Stimulated activated CD4-positive, alpha-beta T cell treated with anti-CD3 and anti-CD28 coated beads, Interleukin-2, amount 100 ng/mL, for 24 hours (primary cell): ENCODE results near the gene PPP2R2C.

Source experiments
- DNase-seq, 2 donors: peaks; one replicate each; pipeline ENCODE4 v3.0.0-alpha.2; 2020

The PPP2R2C gene

DNA sequence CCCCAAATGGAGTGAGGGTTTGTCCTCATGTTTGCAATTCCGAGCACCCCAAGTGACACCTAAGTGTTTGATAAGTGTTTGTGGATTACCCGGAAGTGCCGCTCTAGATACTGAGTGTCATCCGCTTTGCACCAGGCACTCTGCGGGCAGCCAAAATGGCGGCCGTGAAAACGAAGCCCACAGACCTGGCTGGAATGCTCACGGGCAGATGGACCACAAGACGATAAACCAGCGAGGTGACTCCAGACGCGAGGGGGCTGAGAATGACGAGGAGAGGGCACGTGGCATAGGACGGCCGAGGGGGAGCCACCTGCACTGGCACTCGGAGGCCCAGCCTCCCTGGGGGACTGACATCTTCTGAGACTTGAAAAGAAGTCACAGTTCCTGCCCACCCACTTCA is 51.0 kb downstream of the PPP2R2C start:
- DNase-seq = no peak

DNA sequence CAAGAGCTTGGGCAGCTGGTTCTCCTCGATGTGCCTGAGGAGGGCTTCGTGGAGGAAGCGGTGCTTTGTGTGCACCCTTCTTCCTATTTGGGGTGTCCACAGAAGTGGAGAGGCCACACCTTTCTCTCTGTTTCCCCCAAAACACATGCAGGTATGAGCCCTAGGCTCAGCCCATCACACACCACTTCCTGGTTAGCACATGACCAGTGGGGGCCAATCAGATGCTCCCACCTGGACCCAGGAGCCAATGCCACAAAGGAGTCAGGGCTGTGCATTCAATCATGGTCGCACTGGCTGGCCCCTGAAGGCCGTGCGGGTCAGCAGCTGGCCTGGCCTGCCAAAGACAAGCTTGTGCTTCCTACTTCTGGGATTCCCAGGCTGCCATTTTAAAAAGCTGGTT is 51.4 kb downstream of the PPP2R2C start:
- DNase-seq = no peak

DNA sequence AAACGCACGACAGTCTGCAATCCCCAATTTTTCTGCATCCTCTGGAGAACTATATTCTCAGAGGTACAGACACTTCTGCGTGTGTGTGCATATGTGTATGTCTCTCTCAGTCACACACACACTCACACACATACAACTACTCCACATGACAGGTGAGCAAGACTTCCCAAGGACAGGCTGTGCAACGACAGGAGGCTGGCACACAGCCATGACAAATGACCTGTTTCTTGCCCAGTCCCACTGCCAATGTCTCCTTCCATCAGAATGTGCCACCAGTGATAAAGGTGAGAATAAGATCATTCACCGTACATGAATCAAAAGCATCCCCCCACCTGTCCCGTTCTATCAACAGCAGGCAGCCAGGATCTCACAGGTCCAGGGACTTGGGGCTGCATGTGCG is 52.4 kb downstream of the PPP2R2C start:
- DNase-seq = no peak

DNA sequence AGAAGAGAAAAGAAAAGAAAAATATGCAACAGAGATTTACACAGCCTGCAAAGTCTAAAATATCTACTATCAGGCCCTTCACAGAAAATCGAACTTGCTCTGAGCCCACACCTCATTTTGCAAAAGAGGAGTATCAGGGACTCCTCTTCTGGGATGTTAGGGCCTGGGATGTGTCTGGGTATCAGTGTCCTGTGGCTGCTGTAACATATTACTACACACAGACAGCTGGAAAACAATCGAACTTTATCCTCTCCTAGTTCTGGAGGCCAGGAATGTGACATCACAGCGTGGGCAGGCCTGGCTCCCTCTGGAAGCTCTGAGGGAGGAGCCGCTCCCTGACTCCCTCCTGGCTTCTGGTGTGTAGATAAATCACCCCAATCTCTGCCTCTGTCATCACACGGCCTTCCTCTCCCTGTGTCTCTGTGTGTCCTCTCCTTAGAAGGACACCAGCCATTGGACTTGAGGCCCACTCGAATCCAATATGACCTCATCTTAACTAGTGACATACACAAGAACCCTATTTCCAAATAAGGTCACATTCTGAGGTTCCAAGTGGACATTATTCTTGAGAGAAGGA is 52.9 kb downstream of the PPP2R2C start:
- DNase-seq = no peak

DNA sequence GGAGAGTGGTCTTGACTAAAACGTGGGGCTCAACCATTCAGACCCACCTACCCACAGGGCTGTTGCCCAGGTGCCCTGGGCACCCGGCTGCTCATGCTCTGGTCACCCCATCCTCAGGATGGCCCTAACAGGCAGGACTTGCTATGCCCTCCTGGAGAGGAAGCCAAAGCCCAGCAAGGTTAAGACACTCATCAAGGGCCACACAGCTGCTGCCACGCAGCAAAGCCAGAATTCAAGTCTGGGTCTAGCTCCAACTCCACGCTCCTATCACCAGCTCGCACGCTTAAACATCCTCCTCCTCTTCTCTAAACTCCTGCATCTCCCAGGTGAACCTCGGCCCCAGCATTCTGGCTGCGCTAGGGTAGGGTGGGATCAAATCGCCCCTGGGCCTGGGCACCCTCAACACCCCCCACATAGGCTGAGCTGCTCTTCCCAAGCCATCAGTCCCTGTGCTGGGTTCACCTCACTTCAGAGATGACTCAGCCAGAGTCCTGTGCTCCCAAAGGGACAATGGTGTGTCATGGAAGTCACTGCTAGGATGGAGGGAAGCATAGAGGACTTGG is 54.1 kb downstream of the PPP2R2C start:
- no peak for DNase-seq

DNA sequence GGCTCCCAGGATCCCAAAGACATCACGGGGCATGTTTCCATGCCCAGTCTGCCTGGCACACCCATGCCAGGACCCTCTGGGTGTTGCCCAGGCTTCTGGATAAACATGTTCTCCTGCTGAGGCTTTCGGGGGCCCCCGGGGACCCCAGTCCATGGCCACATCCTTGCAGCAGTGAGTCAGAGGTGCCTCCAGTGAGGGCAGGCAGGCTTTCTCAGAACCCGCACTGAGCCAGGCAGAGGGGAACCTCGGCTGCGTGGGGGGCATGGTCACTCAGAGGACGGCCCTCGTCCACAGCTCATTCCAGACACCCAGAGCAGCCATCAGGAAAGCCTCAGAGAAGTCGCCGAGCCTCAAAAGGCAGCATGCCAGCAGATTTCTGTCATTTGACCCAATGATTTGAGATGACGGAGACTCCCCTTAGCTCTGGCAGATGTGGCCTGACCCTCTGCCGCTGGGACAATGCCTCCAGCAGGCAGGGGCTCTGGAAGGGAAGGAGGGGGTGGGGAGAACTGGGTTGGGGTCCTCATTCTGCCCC is 54.8 kb downstream of the PPP2R2C start:
- DNase-seq = no peak

DNA sequence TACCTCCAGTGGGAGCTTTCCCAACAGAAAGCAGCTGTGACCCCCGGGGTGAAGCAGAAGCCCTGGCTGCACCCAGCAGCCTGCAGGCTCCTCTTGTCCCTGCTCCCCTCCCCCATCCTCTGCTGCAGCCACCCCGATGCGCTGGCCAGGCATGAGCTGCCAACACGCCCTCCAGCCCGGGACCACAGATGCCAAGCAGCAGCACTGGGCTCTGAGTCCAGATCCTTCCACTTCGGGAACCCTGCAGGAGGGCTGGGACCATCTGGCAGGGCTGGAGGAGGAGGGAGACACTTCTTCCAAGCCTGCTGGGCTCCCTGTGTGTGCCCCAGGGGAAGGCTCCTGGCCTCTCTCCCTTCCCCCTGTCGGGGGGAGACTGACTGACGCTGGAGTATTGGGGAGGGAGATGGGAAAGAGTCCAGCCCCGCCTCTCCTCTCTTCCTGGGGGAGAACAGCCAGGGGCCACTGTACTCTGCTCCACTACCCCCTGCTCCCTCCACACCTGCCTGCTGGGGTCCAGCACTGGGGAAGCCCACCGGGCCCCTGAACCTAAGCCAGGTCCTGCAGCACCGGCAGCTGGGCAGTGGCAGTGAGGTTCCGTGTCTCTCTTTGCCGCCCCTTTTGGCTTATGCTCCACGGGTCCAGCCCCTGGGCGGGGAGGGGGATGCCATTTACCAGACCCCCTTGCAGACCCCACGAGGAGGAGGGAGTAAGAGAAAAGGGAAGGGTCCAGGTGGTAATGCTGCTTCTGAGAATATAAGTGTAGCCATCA is 55.7 kb downstream of the PPP2R2C start:
- no peak for DNase-seq

DNA sequence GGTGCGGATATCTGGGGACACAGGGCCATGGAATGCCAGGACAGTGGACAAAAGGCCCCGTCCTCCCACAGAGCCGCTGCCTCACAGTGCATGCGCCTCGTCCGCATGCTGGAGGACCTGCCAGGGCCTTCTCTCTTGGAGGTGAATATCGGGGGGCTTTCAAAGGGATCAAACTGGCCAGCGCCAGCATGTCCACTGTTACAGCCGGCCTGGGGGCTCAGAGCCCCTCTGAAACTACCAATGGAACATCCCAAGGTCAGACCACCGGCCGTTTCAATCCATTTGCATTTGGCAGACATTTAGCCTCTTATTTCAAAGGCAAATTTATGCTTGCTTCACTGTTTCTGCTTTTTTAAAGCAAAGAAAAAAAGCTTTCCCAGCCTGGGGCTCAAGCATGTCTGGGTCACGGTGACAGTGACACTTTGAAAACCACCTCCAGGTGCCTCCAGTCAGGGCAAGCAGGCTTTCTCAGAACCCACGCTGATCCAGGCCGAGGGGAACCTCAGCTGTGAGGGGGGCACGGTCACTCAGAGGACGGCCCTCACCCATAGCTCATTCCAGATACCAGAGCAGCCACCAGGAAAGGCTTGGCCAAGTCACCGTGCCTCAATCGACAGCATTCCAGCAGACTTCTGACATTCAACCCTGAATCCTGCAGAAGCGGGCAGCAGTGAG is 57.2 kb downstream of the PPP2R2C start:
- DNase-seq = no peak

DNA sequence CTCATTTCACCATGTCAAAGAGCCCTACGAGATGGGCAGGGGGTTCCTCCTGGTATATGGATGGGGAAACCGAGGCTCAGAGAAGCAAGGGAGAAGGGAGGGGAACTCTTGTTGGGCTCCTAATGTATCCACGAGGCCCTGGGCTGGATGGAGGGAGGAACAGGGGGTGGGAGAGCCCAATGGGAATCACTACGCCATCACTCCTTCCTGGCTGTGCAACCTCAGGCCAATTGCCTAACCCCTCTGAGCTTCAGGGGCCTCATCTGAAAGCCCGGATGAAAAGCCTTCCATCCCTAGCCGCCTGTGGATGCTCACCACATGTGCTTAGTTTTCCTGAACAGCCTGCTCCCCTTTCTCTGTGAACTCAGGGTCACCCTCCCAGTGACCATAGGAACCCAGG is 57.8 kb downstream of the PPP2R2C start:
- no peak for DNase-seq

DNA sequence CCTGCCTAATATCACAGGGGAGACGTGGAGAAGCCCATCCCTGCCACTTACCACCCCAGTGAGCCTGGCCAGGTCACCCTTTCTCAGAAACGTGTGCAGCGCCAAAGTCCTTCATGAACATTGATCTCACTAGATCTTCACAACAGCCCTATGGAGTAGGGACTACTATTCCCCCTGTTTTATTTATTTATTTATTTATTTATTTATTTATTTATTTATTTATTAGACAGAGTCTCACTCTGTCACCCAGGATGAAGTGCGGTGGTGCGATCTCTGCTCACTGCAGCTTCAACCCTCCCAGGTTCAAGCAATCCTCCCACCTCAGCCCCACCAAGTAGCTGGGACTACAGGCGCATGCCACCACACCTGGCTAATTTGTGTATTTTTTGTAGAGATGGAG is 61.8 kb downstream of the PPP2R2C start:
- DNase-seq = no peak

DNA sequence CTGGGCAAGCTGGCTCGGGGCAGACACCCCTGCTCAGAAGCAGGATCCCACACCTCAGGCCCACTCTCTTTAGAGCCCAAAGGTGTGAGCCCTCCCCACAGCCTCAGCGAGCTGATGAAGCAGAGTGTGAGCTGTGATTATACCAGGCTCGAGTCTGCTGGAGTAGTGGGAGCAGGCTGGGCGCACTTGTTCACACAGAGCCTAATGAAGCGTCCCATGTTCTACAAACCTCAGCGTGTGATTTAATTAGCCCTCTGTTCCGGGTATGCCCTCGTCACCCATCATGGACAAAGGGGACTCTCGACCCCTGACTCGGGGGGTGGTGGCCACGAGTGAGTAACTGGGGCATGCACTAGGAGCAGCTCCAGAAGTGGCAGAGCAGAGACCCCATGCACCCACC is 62.3 kb downstream of the PPP2R2C start:
- no peak for DNase-seq

DNA sequence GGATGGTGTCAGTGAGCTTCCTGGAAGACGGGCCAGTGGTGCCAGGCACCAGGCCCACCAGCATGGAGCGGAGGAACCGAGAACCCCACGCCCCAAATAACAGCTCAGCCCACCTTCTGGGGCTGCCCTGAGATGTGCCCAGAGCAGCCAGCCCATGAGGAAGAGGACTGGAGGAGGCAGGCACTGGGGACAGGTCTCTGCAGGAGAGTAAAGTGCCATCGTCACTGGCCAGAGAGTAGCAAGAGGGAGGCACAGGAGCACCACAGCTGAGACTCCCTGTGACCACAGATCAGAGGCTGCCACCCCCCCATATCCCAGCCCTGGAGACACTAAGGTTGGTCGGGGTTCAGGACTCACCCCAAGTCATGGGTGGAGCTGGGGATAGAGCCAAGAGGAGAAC is 63.0 kb downstream of the PPP2R2C start:
- no peak for DNase-seq

DNA sequence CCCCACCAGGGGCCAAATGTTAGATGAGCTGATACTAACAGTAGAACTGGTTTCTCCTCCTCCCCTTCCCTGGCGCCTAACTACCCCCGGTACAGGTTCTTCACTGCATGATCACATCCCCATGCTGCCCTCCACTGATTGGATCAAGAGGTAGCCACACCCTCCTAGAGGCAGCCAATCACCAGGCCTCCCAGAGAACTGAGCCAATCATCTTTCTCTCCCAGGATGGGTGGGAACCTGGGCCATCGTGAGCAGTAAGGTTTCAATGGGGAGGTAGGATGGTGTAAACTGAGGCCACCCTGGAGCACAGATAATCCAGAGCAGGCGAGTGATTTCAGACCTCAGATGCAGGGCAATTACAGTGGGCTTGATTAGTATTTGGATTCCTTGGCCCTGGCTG is 64.2 kb downstream of the PPP2R2C start:
- no peak for DNase-seq

DNA sequence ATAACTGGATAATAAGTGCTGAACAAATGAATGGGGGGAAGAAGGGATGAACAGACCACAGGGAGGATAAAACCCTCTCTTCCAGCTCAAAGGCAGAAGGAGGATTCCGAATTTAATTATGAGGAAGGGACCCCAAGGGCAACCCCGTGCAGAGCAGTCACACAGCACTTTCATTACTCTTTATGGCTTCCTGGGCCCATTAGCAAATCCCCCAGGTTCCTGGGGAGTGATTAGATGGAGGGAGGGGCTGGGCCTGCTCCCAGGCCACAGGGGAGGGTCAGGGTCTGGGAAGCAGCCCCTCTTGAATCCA is 67.1 kb downstream of the PPP2R2C start:
- DNase-seq = no peak

DNA sequence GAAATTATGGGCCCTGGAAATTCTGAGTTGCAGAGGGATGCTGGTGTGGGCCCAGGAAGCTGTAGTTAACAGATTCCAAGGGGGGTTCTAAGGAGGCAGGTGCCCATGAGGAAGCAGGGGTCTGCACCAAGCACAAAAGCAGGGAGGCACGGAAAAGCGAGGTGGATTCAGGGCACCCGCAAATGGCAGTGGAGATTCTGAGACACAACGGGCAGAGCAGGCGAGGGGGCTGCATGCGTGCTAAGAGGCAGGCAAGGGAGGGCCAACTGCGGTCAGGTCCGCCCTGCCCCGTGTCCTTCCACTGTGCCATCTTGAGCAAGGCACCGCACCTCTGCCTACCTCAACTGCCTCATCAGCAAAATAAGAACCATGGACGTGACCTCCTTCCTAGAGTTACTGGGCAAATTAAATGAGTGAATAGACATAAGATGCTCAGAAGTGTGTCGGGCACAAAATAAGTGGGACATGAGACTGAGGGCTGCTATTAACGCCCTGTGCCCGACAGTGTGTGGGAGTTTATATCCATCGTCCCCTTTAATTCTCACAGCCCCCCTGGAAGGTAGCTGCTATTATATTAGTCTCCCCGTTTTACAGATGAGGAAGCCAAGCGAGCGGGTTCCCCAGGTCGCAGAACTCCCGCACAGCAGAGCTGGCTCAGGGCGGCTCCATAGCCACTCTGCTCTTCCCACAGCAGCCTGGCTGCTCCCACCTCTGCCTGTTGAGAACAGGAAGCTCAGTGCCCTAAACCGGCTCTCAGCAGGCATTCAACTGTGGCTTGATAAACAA is 67.6 kb downstream of the PPP2R2C start:
- DNase-seq = no peak

DNA sequence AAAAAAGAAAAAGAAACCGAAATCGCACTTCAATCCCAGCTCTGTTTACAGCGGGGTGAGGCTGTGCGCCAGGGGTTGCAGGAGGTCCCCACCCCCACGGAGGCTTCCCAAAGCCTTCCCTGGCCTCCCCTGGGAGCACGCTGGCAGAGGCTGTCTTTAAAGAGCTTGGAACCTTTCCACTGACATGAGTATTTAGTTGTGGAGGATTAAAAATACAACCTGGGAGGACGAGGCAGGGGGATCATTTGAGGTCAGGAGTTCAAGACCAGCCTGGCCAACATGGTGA is 69.1 kb downstream of the PPP2R2C start:
- DNase-seq = no peak

DNA sequence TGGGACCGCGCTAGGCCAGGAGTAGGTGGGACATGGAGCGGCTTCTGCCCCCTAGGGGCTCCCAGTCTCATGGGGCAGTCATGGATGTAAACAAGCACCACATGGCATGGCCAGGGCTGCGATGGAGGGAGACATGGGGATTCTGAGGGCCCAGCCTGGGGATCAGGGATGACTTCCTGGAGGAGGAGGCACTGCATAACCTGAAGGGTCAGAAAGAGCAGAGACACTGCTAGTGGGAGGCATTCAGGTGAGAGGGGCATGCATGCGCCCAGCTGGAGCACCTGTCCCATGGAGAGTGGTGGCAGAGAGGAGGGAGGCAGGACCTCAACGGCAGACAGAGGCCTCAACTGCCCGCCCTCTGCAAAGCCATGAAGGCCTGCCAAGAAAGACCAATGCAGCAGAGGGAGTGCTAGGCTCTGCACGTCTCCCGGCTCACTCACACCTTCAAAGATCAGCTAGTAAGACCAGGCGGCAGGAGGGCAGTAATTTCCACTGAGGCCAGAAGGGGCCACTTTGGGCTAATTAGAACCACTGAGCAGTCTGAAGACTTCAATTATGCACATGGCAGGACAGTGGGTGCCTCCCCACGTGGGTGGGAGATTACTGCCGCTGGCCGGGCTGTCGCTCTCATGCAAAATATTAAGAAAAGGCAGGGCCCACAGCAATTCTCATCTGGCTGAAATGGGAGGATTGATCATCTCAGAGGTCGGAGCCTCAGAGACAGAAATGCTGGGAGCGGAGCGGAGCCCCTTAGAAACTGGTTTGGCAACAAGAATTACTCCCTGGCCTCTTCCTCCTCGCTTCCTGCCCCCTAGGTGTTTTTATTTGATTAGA is 69.6 kb downstream of the PPP2R2C start:
- no peak for DNase-seq

DNA sequence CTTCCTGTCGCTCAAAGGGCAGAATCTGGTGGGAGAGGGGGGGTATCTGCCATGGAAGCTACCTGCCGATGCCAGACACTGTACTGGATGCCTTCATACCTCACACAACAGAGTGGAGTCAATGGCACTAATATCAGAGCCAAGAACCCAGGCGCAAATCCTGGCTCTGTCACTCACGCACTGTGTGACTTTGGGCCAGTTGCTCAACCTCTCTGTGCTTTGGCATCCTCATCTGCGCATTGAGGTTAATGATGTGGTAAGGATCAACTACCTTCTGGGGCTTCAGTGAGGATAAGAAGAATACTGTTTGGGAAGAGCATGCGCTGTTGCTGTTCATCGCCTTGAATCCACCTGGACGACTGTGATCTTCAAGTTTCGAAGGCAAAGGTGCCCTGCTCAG is 70.6 kb downstream of the PPP2R2C start:
- DNase-seq = no peak

DNA sequence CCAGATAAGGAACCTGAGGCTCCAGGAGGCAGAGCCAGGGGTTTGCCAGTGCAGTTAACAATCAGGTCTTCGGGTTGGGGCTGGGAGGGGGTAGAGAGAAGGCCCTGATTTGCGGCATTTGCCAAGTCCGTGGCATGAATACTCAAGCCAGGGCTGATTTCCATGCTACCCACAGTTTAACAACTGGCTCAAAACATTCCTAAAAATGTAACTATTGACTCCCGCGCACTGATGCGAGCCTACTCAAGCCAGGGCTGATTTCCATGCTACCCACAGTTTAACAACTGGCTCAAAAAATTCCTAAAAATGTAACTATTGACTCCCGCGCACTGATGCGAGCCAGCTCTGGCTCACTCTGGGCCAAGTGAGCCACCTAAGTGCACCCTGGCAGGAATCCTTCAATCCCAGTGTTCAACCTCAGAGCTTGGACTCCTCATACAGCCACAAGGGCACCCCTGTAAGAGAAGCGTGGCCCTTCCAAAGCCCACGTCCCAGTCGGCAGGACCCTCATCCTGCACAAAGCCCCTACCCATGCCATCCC is 75.6 kb downstream of the PPP2R2C start:
- no peak for DNase-seq

DNA sequence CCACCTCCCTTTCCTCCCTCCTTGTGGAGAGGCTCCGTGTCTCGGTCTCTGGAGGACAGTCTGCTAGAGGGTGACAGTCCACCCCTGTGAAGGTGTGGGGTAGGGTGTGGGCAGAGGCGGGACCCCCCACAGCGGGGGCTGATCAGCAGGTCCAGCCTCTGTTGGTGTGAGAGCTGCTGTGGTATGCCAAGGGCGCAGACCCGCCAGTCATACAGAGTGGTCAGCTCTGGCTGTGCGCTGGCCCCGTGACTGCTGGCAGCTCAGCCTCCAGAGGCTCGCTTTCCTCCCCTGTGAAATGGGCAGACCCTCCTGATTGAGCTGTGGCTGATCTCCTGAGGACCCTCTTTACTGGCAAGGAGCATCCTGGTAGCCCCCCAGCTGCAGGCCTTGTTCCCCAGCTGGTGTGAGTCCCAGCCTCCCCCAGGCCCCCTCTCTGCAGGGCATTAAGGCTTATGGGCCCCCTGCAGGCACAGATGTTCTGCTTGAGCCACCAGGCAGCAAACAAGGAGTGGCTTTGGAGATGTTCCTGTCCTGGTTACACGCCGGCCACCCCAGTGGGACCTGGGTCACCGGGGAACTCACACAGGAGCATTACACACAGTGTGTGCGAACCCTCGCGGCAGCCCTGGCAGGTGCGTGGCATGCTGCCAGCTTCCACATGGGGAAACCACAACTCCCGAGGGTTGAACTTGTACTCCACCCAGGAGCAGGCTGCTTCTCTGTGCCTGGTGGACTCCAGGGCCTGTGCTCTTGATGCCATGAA is 76.8 kb downstream of the PPP2R2C start:
- no peak for DNase-seq

DNA sequence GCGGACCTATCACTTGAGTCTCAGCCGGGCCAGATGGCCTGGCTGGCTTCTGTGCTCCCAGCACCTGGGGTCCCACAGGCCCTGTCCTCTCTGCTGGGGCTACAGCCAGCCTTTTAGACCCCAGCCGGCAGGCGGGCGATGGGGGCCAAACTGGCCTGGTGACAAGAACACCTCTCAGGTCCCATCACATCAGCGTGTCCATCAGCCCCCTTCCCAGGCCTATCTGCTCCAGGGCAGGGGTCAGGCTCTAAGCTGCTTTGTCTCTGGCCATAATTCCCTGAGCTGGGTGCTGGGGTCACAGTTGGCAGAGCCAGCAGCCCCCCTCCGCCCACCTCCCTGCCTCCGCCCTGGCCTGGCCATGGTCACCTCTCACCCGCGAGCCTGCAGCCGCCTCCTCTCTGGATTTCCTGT is 77.7 kb downstream of the PPP2R2C start:
- DNase-seq = no peak
